Measurements from ENCODE around the gene KBTBD4.

DNA sequence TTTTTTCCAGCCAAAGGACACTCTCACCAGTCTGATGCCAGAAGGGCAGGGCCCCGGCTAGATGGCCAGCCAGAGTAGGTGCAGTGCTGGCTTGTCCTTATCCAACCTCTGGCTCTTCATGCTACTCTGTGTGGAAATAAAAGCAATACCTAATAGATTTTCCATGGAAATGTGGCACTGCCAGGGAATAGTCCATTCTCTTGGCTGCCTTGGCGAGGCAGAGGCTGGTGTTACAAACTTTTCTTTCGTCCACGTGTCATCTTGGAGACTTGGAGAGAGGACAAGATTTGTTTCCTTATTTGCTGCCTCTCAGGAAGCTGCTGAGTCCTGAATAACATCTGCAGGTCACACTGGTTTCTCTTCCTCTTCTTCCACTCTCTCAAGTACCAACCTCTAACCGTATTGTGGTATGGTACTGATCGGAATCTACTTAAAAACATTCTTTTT, 32.6 kb upstream of the KBTBD4 start:
- TF ChIP-seq TAF1 (IDR thresholded peaks at IDR 0.05; ENCODE audit: borderline replicate concordance, low read depth, low read length) (no peak), POLR2A (IDR thresholded peaks at IDR 0.05; ENCODE audit: low read depth, low read length) (no peak), POLR2AphosphoS5 (IDR thresholded peaks at IDR 0.05; ENCODE audit: low read depth, low read length) (no peak)

Data from GM12892 (cell line).